Gastroesophageal sphincter (tissue), 4 donors: Measurements from ENCODE around the gene CD8B2. TPM values are rescaled to one million over a fixed set of nuclear protein-coding genes. Genes with fewer than 3 reads are reported as not detected.
A peak's percentile ranks its signal among the peaks of the same experiment; 100 is the strongest.

ENCODE experiments used
- ATAC-seq: fragments of 150-250 bp; one replicate; pipeline ENCODE4 v1.9.1; 2016; ENCODE audit warnings: mild to moderate bottlenecking, moderate library complexity
- H3K27ac ChIP-seq, 4 donors: fragments of 200-600 bp; sonication (generic) in 3 of 4; 1 replicate in 3 of 4; 2 replicates in 1 of 4; pipeline ENCODE4 v1.5.1; 2016 to 2019
- H3K27me3 ChIP-seq: fragments of 200-600 bp; sonication (generic); one replicate; pipeline ENCODE4 v1.5.1; 2019
- H3K36me3 ChIP-seq, 2 donors: fragments of 200-600 bp; sonication (generic); one replicate each; pipeline ENCODE4 v1.5.1; 2019; ENCODE audit warnings: control low read depth in 1 of 2
- H3K4me1 ChIP-seq, 3 donors: fragments of 200-600 bp; sonication (generic); 1 replicate in 2 of 3; 2 replicates in 1 of 3; pipeline ENCODE4 v1.5.1; 2016 to 2019; ENCODE audit warnings: control low read depth in 2 of 3
- H3K4me3 ChIP-seq, 2 donors: fragments of 200-600 bp; sonication (generic); one replicate each; pipeline ENCODE4 v1.5.1; 2019; ENCODE audit warnings: mild to moderate bottlenecking in 1 of 2, moderate library complexity in 1 of 2
- H3K9me3 ChIP-seq, 3 donors: fragments of 200-600 bp; sonication (generic); one replicate each; pipeline ENCODE4 v1.5.1; 2017 to 2019; ENCODE audit warnings: control low read depth in 2 of 3
- EP300 ChIP-seq: sonication (generic); formaldehyde crosslinking; IDR thresholded peaks from one replicate; pipeline ENCODE4 v1.6.1; 2017; ENCODE audit warnings: antibody characterized with exemption, mild to moderate bottlenecking
- POLR2A ChIP-seq, 2 donors: fragments of 450-650 bp; IDR thresholded peaks; one replicate each; pipeline ENCODE4 v1.6.1; 2017; ENCODE audit warnings: antibody characterized with exemption in 2 of 2, mild to moderate bottlenecking in 2 of 2, moderate library complexity in 1 of 2
- POLR2AphosphoS5 ChIP-seq: sonication (generic); formaldehyde crosslinking; IDR thresholded peaks from one replicate; pipeline ENCODE4 v1.6.1; 2017; ENCODE audit warnings: antibody characterized with exemption
- WGBS, 2 donors: methylation state at CpG; one replicate each; pipeline ENCODE4 v1.1.5; 2018; ENCODE audit warnings: low coverage in 1 of 2; 5-methylcytosine and 5-hydroxymethylcytosine counted together
- total RNA-seq, 4 donors: library from RNA; depleted of rRNA; stranded (reverse); fragments of >200 nt; gene quantifications; one replicate each; pipeline ENCODE4 v1.1.0, GENCODE V29; 2016
- TF ChIP-seq, protein P1 (sequence below), 4 experiments: fragments of 200-600 bp in 2 of 4; fragments of 450-650 bp in 2 of 4; sonication (generic) in 1 of 4; IDR thresholded peaks; one replicate each; pipeline ENCODE4 v1.5.1; 2017 to 2019; ENCODE audit warnings: antibody characterized with exemption in 4 of 4, mild to moderate bottlenecking in 2 of 4, moderate library complexity in 2 of 4

Gene CD8B2
- total RNA-seq, 4 donors from 2014 or later = 0.08 to 0.13 TPM; not detected in 2

DNA sequence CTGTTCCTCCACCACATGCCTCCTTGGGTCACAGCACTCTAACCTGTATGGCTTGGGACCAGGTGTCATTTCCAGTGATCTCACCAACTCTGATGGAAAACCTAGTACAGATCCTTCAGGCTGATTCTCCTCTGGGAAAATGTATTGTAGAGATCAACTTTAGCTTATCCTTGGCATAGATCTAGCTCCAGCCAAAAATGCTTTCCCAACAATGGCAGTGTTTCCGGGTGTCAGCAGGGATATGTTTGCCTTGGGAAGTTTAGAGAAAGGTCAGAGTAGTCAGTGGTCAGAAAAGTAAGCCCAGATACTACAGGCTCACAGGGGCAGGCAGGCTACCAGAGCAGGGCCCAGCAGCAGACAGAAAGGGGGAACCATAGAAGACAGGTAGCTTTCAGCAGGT lies 73.6 kb downstream of the CD8B2 start:
- peak overlapping the region in 3 of 4 donors; percentile 61 to 73 (median 65) for H3K27ac ChIP-seq
- H3K4me1 ChIP-seq = peaks cover 0 to 63% (median 21%) of the 10 kb centered on the region in 3 donors
- no peak for ATAC-seq
- no peaks in the 10 kb centered on the region for H3K9me3 ChIP-seq
- no peaks in the 10 kb centered on the region for H3K36me3 ChIP-seq
- WGBS, 2 donors = 80% methylated on average over 1 of the region's 1 CpG; no CpG with 5 or more reads in 1 of the 2 donors
- H3K4me3 ChIP-seq = no peak overlapping the region
- TF ChIP-seq POLR2A (IDR thresholded peaks at IDR 0.05) (no peak), POLR2AphosphoS5 (no peak), EP300 (no peak)
- TF ChIP-seq, protein P1, sequence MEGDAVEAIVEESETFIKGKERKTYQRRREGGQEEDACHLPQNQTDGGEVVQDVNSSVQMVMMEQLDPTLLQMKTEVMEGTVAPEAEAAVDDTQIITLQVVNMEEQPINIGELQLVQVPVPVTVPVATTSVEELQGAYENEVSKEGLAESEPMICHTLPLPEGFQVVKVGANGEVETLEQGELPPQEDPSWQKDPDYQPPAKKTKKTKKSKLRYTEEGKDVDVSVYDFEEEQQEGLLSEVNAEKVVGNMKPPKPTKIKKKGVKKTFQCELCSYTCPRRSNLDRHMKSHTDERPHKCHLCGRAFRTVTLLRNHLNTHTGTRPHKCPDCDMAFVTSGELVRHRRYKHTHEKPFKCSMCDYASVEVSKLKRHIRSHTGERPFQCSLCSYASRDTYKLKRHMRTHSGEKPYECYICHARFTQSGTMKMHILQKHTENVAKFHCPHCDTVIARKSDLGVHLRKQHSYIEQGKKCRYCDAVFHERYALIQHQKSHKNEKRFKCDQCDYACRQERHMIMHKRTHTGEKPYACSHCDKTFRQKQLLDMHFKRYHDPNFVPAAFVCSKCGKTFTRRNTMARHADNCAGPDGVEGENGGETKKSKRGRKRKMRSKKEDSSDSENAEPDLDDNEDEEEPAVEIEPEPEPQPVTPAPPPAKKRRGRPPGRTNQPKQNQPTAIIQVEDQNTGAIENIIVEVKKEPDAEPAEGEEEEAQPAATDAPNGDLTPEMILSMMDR (IDR thresholded peaks at IDR 0.05) = no peak
- no peaks in the 10 kb centered on the region for H3K27me3 ChIP-seq

DNA sequence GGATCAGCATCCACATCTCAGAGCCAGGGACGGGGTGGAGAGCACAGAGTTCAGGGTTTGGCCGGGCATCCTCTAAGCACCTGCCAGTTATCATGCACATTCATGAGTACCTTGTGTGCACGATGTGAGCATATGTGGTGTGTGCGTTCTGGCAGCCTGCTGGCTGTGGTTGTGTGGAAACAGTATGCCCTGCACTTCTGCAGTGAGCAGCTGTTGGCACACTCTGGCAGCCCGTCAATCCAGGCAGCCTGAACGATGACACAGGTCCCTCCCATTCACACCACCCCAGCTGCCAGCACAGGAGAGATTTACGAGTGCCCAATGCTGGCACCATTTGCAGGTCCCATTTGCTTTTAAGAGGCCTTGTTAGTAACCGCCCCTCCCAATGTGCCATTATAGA lies 74.2 kb downstream of the CD8B2 start:
- 87% methylated on average over 8 of the region's 8 CpGs; no CpG with 5 or more reads in 1 of the 2 donors for WGBS, 2 donors
- Histone ChIP-seq H3K9me3 (no peaks in the 10 kb centered on the region), H3K27me3 (no peaks in the 10 kb centered on the region), H3K27ac (peak overlapping the region in 3 of 4 donors; percentile 61 to 73 (median 65)), H3K4me3 (no peak overlapping the region), H3K4me1 (peaks cover 0 to 68% (median 21%) of the 10 kb centered on the region in 3 donors), H3K36me3 (no peaks in the 10 kb centered on the region)
- TF ChIP-seq, protein P1 (IDR thresholded peaks at IDR 0.05) = no peak
- no peak for ATAC-seq

DNA sequence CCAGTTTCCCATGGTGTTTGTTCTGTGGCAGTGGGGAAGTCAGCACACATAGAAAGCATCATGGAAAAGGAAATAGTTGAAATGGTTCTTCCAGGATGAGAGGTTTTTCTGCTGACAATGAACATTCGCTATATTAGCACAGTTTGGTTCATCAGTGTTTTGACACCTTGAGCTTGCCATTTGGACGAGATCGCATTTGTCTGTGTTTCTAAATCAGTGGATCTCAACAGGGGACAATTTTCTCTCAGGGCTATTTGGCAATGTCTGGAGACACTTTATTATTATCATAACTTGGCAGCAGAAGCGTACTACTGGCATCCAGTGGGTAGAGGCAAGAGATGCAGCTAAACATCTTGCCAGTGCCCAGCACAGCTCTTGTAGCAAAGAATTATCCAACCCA lies 74.6 kb downstream of the CD8B2 start:
- TF ChIP-seq POLR2A (IDR thresholded peaks at IDR 0.05) (no peak), EP300 (no peak), POLR2AphosphoS5 (no peak)
- TF ChIP-seq, protein P1 (IDR thresholded peaks at IDR 0.05) = no peak
- Histone ChIP-seq H3K9me3 (no peaks in the 10 kb centered on the region), H3K27ac (peak overlapping the region in 3 of 4 donors; percentile 61 to 73 (median 65)), H3K4me1 (peaks cover 0 to 70% (median 21%) of the 10 kb centered on the region in 3 donors), H3K27me3 (no peaks in the 10 kb centered on the region), H3K36me3 (no peaks in the 10 kb centered on the region), H3K4me3 (no peak overlapping the region)
- 60 to 66% methylated on average over 2 to 4 of the region's 4 CpGs for WGBS, 2 donors
- no peak for ATAC-seq

DNA sequence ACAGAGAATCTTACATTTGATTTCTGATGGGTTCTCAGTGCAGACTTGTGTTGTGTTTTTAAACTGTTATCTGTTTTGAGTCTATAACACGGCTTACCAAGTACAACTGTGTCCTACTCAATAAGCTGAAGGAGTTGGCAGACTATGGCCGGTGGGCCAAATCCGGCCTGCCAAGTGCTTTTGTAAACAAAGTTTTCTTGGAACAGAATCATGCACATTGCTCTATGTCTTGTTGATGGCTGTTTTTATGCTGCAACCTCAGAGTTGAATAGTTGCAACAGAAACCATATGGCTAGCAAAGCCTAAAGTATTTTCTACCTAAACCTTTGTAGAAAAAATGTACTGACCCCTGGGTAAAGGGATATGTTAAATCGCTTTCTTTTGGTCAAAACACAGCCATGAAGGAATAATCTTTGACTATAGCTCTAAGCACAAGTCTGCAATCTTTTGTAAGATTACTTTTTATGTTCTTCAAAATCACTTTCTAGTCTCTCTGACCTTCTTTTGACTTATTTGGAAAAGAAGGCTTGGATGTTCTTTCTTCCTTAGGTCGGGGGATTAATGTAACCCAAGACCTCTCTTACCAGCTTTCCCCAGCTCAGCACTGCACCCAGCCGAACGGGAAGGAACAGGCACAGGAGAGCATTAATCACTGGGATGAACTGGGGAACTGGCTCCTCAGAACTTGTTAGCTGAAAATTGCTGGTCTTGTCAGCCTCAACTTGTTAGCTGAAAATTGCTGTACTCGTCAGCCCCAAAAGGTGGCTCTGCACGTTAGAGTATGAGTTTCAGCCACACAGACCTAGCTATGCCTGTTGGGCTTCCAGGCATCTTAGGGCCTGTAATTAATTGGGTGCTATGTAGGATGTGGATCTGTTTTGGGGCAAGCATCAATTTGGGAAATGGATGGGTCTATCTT lies 75.4 kb downstream of the CD8B2 start:
- H3K4me1 ChIP-seq = peaks cover 0 to 70% (median 21%) of the 10 kb centered on the region in 3 donors
- H3K27me3 ChIP-seq = no peaks in the 10 kb centered on the region
- TF ChIP-seq POLR2AphosphoS5 (peak; percentile 54), EP300 (no peak), POLR2A (IDR thresholded peaks at IDR 0.05) (no peak)
- peak overlapping the region; percentile 13 to 73 (median 63) for H3K27ac ChIP-seq
- 17 to 28% methylated on average over 7 of the region's 9 CpGs for WGBS, 2 donors
- no peaks in the 10 kb centered on the region for H3K36me3 ChIP-seq
- H3K4me3 ChIP-seq = no peak overlapping the region
- ATAC-seq = peak; percentile 32
- H3K9me3 ChIP-seq = no peaks in the 10 kb centered on the region

DNA sequence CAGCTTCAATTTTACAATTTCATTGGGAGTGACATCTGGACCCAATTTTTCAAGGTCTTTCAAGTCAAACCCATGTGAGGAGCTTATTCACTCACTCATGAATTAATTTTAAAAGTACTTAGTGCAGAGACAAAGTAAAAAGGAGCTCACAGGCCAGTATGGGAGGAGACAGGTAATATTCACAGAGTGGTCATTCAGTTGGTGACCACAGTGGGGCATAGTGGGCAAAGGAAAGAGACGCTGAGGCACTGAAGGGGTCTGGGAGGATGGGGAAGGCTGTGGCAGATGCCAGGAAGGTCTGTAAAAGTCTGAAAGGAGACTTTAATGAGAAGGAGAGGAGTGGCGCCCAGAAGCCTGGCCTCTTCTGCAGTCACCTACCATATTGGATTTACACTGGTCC lies 76.0 kb downstream of the CD8B2 start:
- Histone ChIP-seq H3K27me3 (no peaks in the 10 kb centered on the region), H3K4me3 (no peak overlapping the region), H3K9me3 (no peaks in the 10 kb centered on the region), H3K36me3 (no peaks in the 10 kb centered on the region), H3K27ac (peak overlapping the region in 3 of 4 donors; percentile 61 to 73 (median 65)), H3K4me1 (peaks cover 0 to 70% (median 21%) of the 10 kb centered on the region in 3 donors)
- no peak for ATAC-seq
- WGBS, 2 donors = 97% methylated on average over 2 of the region's 2 CpGs; no CpG with 5 or more reads in 1 of the 2 donors
- TF ChIP-seq, protein P1 (IDR thresholded peaks at IDR 0.05) = peak in 1 of 4 experiments; percentile 33
- no peak for TF ChIP-seq POLR2AphosphoS5
- TF ChIP-seq POLR2A (IDR thresholded peaks at IDR 0.05) = no peak
